Trophoblast cell (in vitro differentiated cells and primary cell): Measurements from ENCODE around the gene EMC7.

Source experiments
- DNase-seq, 2 donors: peaks; one replicate each; pipeline ENCODE4 v3.0.0-alpha.2; 2016
- H2AFZ ChIP-seq: 2 replicates; pipeline ENCODE4 v1.6.1; 2013; ENCODE audit warnings: low read length, moderate library complexity, mild to moderate bottlenecking; ENCODE audit not compliant: insufficient read depth, poor library complexity
- H2AK5ac ChIP-seq: 2 replicates; pipeline ENCODE4 v1.6.1; 2013; ENCODE audit warnings: mild to moderate bottlenecking, low read length
- H2BK120ac ChIP-seq: 2 replicates; pipeline ENCODE4 v1.6.1; 2013; ENCODE audit warnings: low read length, mild to moderate bottlenecking, moderate library complexity; ENCODE audit not compliant: insufficient read depth, poor library complexity
- H2BK12ac ChIP-seq: 2 replicates; pipeline ENCODE4 v1.6.1; 2013; ENCODE audit warnings: mild to moderate bottlenecking, low read length, moderate library complexity
- H2BK5ac ChIP-seq: 2 replicates; pipeline ENCODE4 v1.6.1; 2013; ENCODE audit warnings: low read length, low read depth, moderate library complexity, mild to moderate bottlenecking; ENCODE audit not compliant: poor library complexity
- H3K14ac ChIP-seq: 2 replicates; pipeline ENCODE4 v1.6.1; 2013; ENCODE audit warnings: mild to moderate bottlenecking, low read length
- H3K18ac ChIP-seq: 2 replicates; pipeline ENCODE4 v1.6.1; 2013; ENCODE audit warnings: mild to moderate bottlenecking, low read length
- H3K23ac ChIP-seq: 2 replicates; pipeline ENCODE4 v1.6.1; 2013; ENCODE audit warnings: low read length
- H3K27ac ChIP-seq: 2 replicates; pipeline ENCODE4 v1.5.1; 2013; ENCODE audit warnings: low read depth, mild to moderate bottlenecking, inconsistent platforms, low read length, moderate library complexity
- H3K27me3 ChIP-seq: 2 replicates; pipeline ENCODE4 v1.6.1; 2013; ENCODE audit warnings: inconsistent platforms, mild to moderate bottlenecking, low read length, moderate library complexity; ENCODE audit not compliant: insufficient read depth
- H3K36me3 ChIP-seq, 2 experiments: 1 replicate in 1 of 2; 2 replicates in 1 of 2; pipeline ENCODE4 v1.6.1; 2013; ENCODE audit warnings: low read length in 2 of 2, mild to moderate bottlenecking in 2 of 2, moderate library complexity in 1 of 2; ENCODE audit not compliant: insufficient read depth in 2 of 2, control insufficient read depth in 1 of 2
- H3K4ac ChIP-seq: 2 replicates; pipeline ENCODE4 v1.6.1; 2013; ENCODE audit warnings: low read depth, mild to moderate bottlenecking, low read length, moderate library complexity
- H3K4me1 ChIP-seq, 2 experiments: 1 replicate in 1 of 2; 2 replicates in 1 of 2; pipeline ENCODE4 v1.6.1; 2013; ENCODE audit warnings: low read length in 2 of 2, mild to moderate bottlenecking in 2 of 2, moderate library complexity in 1 of 2; ENCODE audit not compliant: insufficient read depth in 2 of 2, control insufficient read depth in 1 of 2
- H3K4me2 ChIP-seq: 2 replicates; pipeline ENCODE4 v1.6.1; 2013; ENCODE audit warnings: inconsistent platforms, mild to moderate bottlenecking, low read length, moderate library complexity
- H3K4me3 ChIP-seq: 2 replicates; pipeline ENCODE4 v1.5.1; 2013; ENCODE audit warnings: mild to moderate bottlenecking, low read depth, low read length, inconsistent platforms
- H3K79me1 ChIP-seq: one replicate; pipeline ENCODE4 v1.6.1; 2013; ENCODE audit warnings: low read length
- H3K79me2 ChIP-seq: 2 replicates; pipeline ENCODE4 v1.6.1; 2013; ENCODE audit warnings: low read length, mild to moderate bottlenecking; ENCODE audit not compliant: control insufficient read depth, insufficient read depth, poor library complexity
- H3K9ac ChIP-seq: 2 replicates; pipeline ENCODE4 v1.6.1; 2013; ENCODE audit warnings: mild to moderate bottlenecking, low read length
- H3K9me3 ChIP-seq: 2 replicates; pipeline ENCODE4 v1.6.1; 2013; ENCODE audit warnings: low read depth, mild to moderate bottlenecking, control low read depth, inconsistent platforms, low read length; ENCODE audit not compliant: insufficient read depth
- H4K12ac ChIP-seq: 2 replicates; pipeline ENCODE4 v1.6.1; 2013; ENCODE audit warnings: low read depth, mild to moderate bottlenecking, low read length, moderate library complexity
- H4K8ac ChIP-seq: 2 replicates; pipeline ENCODE4 v1.6.1; 2013; ENCODE audit warnings: low read depth, mild to moderate bottlenecking, low read length, moderate library complexity
- H4K91ac ChIP-seq: one replicate; pipeline ENCODE4 v1.6.1; 2013; ENCODE audit warnings: low read depth, mild to moderate bottlenecking, low read length, moderate library complexity
- WGBS: extraction: QIAGEN DNeasy Blood & Tissue Kit; methylation state at CpG from one replicate; pipeline ENCODE4 v1.1.7; 2013; ENCODE audit warnings: missing lambda C conversion rate; ENCODE audit not compliant: insufficient read length, insufficient coverage; ENCODE audit errors: extremely low coverage; 5-methylcytosine and 5-hydroxymethylcytosine counted together

The EMC7 gene

DNA sequence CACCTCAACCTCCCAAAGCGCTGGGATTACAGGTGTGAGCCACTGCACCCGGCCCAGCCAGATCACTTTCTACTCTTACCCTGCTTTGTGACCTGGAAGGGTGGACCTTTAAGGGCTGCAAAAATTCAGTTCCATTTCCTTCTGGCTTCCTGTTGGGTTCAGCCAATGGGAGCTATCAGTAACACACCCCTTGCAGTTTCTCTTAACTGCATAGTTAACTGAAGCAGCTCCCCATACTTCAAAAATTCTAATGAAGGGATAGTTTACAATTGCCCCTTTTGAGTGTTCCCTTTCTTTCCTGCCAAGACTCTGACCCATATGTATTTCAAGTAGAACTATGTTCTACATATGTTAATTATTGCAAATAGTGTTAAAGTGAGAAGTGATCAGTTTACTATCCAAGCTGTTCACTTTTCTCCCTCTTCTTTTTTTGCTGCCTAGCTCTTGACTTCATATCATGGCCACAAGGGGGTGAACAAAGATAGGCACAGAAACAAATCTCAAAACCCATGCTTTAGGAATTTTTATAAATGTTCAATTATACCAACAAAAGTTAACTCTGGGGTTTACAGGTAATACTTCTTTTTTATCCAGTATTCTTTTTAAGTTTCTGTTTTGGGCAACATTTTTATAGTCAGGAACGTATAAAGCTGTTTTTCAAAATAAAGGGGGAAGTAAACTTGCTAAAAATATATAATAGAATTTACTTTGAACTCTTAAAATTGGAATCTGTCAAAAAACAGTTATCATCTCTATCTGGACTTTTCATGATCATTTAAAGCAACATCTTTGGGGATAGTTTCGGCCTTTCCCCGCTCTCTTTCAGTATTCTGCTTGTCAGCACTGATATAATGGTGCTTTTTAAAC is 8.4 kb upstream of the EMC7 start:
- Histone ChIP-seq H2AFZ (no peak overlapping the region), H2BK120ac (no peak overlapping the region), H3K18ac (no peak overlapping the region), H3K79me2 (no peaks in the 10 kb centered on the region), H2AK5ac (no peak overlapping the region), H3K14ac (no peak overlapping the region), H3K9ac (no peak overlapping the region), H2BK5ac (no peak overlapping the region), H3K9me3 (no peaks in the 10 kb centered on the region), H3K36me3 (no peaks in the 10 kb centered on the region), H3K27ac (no peak overlapping the region), H3K4me3 (no peak overlapping the region), H4K8ac (no peak overlapping the region), H4K12ac (no peak overlapping the region), H4K91ac (no peak overlapping the region), H3K79me1 (no peaks in the 10 kb centered on the region), H3K27me3 (no peaks in the 10 kb centered on the region), H3K4me1 (peaks cover 0 to 2% of the 10 kb centered on the region in 2 experiments), H2BK12ac (no peak overlapping the region), H3K4me2 (no peak overlapping the region), H3K23ac (no peak overlapping the region), H3K4ac (no peak overlapping the region)
- peak; percentile 9 to 69 for DNase-seq
- WGBS: no CpG with 5 or more reads among the region's 5 CpGs

DNA sequence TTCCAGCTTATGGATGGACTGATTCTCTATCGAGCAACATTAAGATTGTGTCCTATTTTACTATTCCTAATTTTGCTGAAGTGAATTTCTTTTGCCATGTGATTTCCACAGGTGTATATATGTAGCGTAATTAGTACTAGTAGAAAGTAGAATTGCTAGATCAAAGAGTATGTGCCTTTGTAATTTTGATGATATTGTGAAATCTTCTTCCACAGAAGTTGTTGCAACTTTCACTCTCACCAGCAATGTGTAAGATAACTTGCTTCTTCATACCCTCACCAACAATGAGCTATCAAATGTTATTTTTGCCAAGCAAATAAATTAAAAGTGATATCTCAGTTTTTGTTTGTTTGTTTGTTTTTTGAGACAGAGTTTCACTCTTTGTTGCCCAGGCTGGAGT is 5.7 kb upstream of the EMC7 start:
- H4K12ac ChIP-seq: no peak overlapping the region
- H3K4me1 ChIP-seq: peaks cover 0 to 3% of the 10 kb centered on the region in 2 experiments
- no peak overlapping the region for H2AFZ ChIP-seq
- no peaks in the 10 kb centered on the region for H3K79me2 ChIP-seq
- H3K23ac ChIP-seq: no peak overlapping the region
- H3K36me3 ChIP-seq: no peaks in the 10 kb centered on the region
- H3K9ac ChIP-seq: no peak overlapping the region
- no peaks in the 10 kb centered on the region for H3K27me3 ChIP-seq
- no peak overlapping the region for H3K4me3 ChIP-seq
- no peak overlapping the region for H2BK5ac ChIP-seq
- DNase-seq: no peak
- H3K79me1 ChIP-seq: no peaks in the 10 kb centered on the region
- H2BK120ac ChIP-seq: no peak overlapping the region
- no peak overlapping the region for H3K4me2 ChIP-seq
- H4K8ac ChIP-seq: no peak overlapping the region
- H2BK12ac ChIP-seq: no peak overlapping the region
- H3K9me3 ChIP-seq: no peaks in the 10 kb centered on the region
- no peak overlapping the region for H3K18ac ChIP-seq
- H3K27ac ChIP-seq: no peak overlapping the region
- WGBS: no CpG with 5 or more reads among the region's 2 CpGs
- no peak overlapping the region for H4K91ac ChIP-seq
- H3K4ac ChIP-seq: no peak overlapping the region
- H3K14ac ChIP-seq: no peak overlapping the region
- H2AK5ac ChIP-seq: no peak overlapping the region

DNA sequence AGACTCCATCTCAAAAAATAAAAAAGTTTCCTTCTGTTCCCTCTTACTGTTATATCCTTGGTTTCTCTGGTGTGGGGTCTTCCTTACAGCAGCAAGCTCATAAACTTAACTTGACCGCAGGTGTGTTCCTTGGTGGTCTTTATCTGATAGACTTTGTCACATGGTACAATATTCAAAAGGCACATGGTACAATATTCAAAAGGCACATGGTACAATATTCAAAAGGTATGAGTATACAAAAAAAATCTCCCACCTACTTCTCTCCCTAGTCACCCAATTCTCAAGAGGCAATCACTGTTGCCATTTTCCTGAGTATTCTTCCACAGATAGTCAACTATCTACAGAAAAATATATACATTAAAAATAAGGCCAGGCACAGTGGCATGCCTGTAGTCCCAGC is 4.8 kb upstream of the EMC7 start:
- Histone ChIP-seq H2BK120ac (no peak overlapping the region), H3K4ac (no peak overlapping the region), H3K14ac (no peak overlapping the region), H3K18ac (no peak overlapping the region), H3K4me1 (peaks cover 0 to 3% of the 10 kb centered on the region in 2 experiments), H3K36me3 (no peaks in the 10 kb centered on the region), H3K9me3 (no peaks in the 10 kb centered on the region), H3K9ac (no peak overlapping the region), H4K8ac (no peak overlapping the region), H2AFZ (no peak overlapping the region), H3K4me3 (no peak overlapping the region), H2BK5ac (no peak overlapping the region), H3K23ac (no peak overlapping the region), H3K4me2 (no peak overlapping the region), H2BK12ac (no peak overlapping the region), H2AK5ac (no peak overlapping the region), H3K27ac (no peak overlapping the region), H4K91ac (no peak overlapping the region), H3K27me3 (no peaks in the 10 kb centered on the region), H3K79me1 (peaks cover 2% of the 10 kb centered on the region), H4K12ac (no peak overlapping the region), H3K79me2 (peaks cover 4% of the 10 kb centered on the region)
- WGBS: no CpG with 5 or more reads among the region's 1 CpG
- no peak for DNase-seq

DNA sequence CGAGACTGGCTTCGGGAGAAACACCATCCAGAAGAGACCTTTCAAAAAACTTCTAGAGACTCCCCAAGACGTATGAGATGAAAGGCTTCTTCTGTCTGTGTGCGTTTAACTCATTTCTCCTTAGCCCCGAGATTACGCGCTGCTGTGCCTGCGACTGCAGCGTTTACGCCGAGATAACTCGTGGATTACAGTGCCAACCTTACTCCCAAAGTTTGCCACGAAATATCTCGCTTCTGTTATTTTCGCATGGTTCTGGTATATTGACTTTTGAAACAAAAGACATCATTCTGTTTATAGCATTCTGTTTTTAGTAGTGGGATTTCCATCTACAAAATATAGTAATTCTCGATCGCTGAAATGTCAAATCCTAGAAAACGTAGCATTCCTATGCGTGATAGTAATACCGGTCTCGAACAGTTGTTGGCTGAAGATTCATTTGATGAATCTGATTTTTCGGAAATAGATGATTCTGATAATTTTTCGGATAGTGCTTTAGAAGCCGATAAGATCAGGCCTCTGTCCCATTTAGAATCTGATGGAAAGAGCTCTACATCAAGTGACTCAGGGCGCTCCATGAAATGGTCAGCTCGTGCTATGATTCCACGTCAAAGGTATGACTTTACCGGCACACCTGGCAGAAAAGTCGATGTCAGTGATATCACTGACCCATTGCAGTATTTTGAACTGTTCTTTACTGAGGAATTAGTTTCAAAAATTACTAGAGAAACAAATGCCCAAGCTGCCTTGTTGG is 688 bp upstream of the EMC7 start:
- H2AK5ac ChIP-seq: no peak overlapping the region
- no peak overlapping the region for H2BK120ac ChIP-seq

More for the DNA sequence above, 688 bp upstream of the EMC7 start:
- H3K18ac ChIP-seq: no peak overlapping the region
- no CpG with 5 or more reads among the region's 29 CpGs for whole genome bisulfite sequencing
- H4K8ac ChIP-seq: peak overlapping the region; percentile 74
- H3K4me1 ChIP-seq: peaks cover 0 to 3% of the 10 kb centered on the region in 2 experiments
- DNase-seq: peak; percentile 71 to 90
- H3K27ac ChIP-seq: peak overlapping the region; percentile 37
- H3K36me3 ChIP-seq: no peaks in the 10 kb centered on the region
- H3K4me2 ChIP-seq: peak overlapping the region; percentile 93
- H3K4ac ChIP-seq: no peak overlapping the region
- H2BK5ac ChIP-seq: no peak overlapping the region
- peak overlapping the region; percentile 15 for H4K91ac ChIP-seq
- H2AFZ ChIP-seq: peak overlapping the region; percentile 78
- H3K9ac ChIP-seq: peak overlapping the region; percentile 82
- H3K79me2 ChIP-seq: peaks cover 9% of the 10 kb centered on the region
- peaks cover 4% of the 10 kb centered on the region for H3K79me1 ChIP-seq
- no peak overlapping the region for H3K23ac ChIP-seq
- H2BK12ac ChIP-seq: no peak overlapping the region
- H3K4me3 ChIP-seq: peak overlapping the region; percentile 75
- peak overlapping the region; percentile 20 for H3K14ac ChIP-seq
- no peaks in the 10 kb centered on the region for H3K27me3 ChIP-seq
- no peak overlapping the region for H4K12ac ChIP-seq
- H3K9me3 ChIP-seq: no peaks in the 10 kb centered on the region
